ENCODE results near the gene DDRGK1. TPM values are rescaled to one million over a fixed set of nuclear protein-coding genes. Genes with fewer than 3 reads are reported as not detected.

Gene DDRGK1
- total and polyA plus RNA-seq, 4 donors, result 23.0 to 79.0 (median 63.2) TPM

GRCh38 chr20:3141757-3142156 lies 62.7 kb downstream of the DDRGK1 start:
- WGBS (ENCODE audit: insufficient coverage), result 90% methylated on average over 1 of the region's 3 CpGs

More at GRCh38 chr20:3141757-3142156, 62.7 kb downstream of the DDRGK1 start:
- H3K36me3 ChIP-seq (ENCODE audit: control insufficient read depth, insufficient read depth, low read length), result peaks cover 6% of the 10 kb centered on the region
- H3K4me3 ChIP-seq (ENCODE audit: low read depth, low read length), result no peak overlapping the region
- no peak overlapping the region for H3K27ac ChIP-seq (ENCODE audit: low read depth, low read length)
- no peak for DNase-seq (ENCODE audit: low read depth in 4 of 6, low spot score in 6 of 6)
- no peaks in the 10 kb centered on the region for H3K9me3 ChIP-seq (ENCODE audit: control insufficient read depth, insufficient read depth, low read length)
- H3K4me1 ChIP-seq (ENCODE audit: control insufficient read depth, insufficient read depth, low read length), result no peaks in the 10 kb centered on the region
- no peaks in the 10 kb centered on the region for H3K27me3 ChIP-seq (ENCODE audit: control insufficient read depth, insufficient read depth, low read length)

Other genes starting within 250 kb of the DDRGK1 start
- gene GNRH2, start 161.1 kb downstream of the DDRGK1 start, total RNA-seq, result under 1 TPM in 1 of 2 donors, not detected in 1; 0.44 TPM
- gene GNRH2, start 161.1 kb downstream of the DDRGK1 start, polyA plus RNA-seq (ENCODE audit: insufficient read length in 2 of 2), result 1 to 10 TPM in 1 of 2 donors, under 1 TPM in 1; 0.68 to 1.8 TPM
- 10 to 100 TPM; 24.1 to 63.7 TPM for gene MRPS26, start 158.6 kb downstream of the DDRGK1 start, total RNA-seq
- gene MRPS26, start 158.6 kb downstream of the DDRGK1 start, polyA plus RNA-seq (ENCODE audit: insufficient read length in 2 of 2), result 10 to 100 TPM; 84.3 to 91.1 TPM
- under 1 TPM in 1 of 2 donors, not detected in 1; 0.33 TPM for gene OXT, start 133.1 kb downstream of the DDRGK1 start, total RNA-seq
- under 1 TPM in 1 of 2 donors, not detected in 1; 0.32 TPM for gene OXT, start 133.1 kb downstream of the DDRGK1 start, polyA plus RNA-seq (ENCODE audit: insufficient read length in 2 of 2)
- gene AVP, start 120.0 kb downstream of the DDRGK1 start, total RNA-seq, result not detected
- gene AVP, start 120.0 kb downstream of the DDRGK1 start, polyA plus RNA-seq (ENCODE audit: insufficient read length in 2 of 2), result not detected
- gene FASTKD5, start 44.8 kb downstream of the DDRGK1 start, total RNA-seq, result 10 to 100 TPM; 15.5 to 17.0 TPM
- 10 to 100 TPM; 13.7 to 15.6 TPM for gene FASTKD5, start 44.8 kb downstream of the DDRGK1 start, polyA plus RNA-seq (ENCODE audit: insufficient read length in 2 of 2)
- gene UBOX5, start 44.8 kb downstream of the DDRGK1 start, total RNA-seq, result 1 to 10 TPM; 2.7 to 6.8 TPM
- gene UBOX5, start 44.8 kb downstream of the DDRGK1 start, polyA plus RNA-seq (ENCODE audit: insufficient read length in 2 of 2), result 1 to 10 TPM; 5.0 to 8.2 TPM
- 10 to 100 TPM; 21.4 to 27.7 TPM for gene LZTS3, start 31.1 kb downstream of the DDRGK1 start, total RNA-seq
- 10 to 100 TPM; 79.5 to 83.2 TPM for gene LZTS3, start 31.1 kb downstream of the DDRGK1 start, polyA plus RNA-seq (ENCODE audit: insufficient read length in 2 of 2)
- 10 to 100 TPM; 24.4 to 49.5 TPM for gene ITPA, start 4.8 kb upstream of the DDRGK1 start, total RNA-seq
- 10 to 100 TPM; 68.0 to 82.8 TPM for gene ITPA, start 4.8 kb upstream of the DDRGK1 start, polyA plus RNA-seq (ENCODE audit: insufficient read length in 2 of 2)
- under 1 TPM; 0.20 to 0.50 TPM for gene SLC4A11, start 34.5 kb upstream of the DDRGK1 start, total RNA-seq
- 1 to 10 TPM in 1 of 2 donors, under 1 TPM in 1; 0.44 to 1.3 TPM for gene SLC4A11, start 34.5 kb upstream of the DDRGK1 start, polyA plus RNA-seq (ENCODE audit: insufficient read length in 2 of 2)
- 10 to 100 TPM; 27.2 to 35.6 TPM for gene DNAAF9, start 203.0 kb upstream of the DDRGK1 start, total RNA-seq
- 10 to 100 TPM; 44.1 to 45.4 TPM for gene DNAAF9, start 203.0 kb upstream of the DDRGK1 start, polyA plus RNA-seq (ENCODE audit: insufficient read length in 2 of 2)

All from spinal cord (tissue), 10 donors.